ENCODE data around the gene HDDC3.

Gene HDDC3

GRCh38 chr15:90953947-90954711 lies 21.8 kb upstream of the HDDC3 start:
- no peak for DNase-seq (ENCODE audit: low read depth)

GRCh38 chr15:90952901-90953677 lies 20.7 kb upstream of the HDDC3 start:
- no peak for DNase-seq (ENCODE audit: low read depth)

GRCh38 chr15:90950676-90951075 lies 18.3 kb upstream of the HDDC3 start:
- no peak for DNase-seq (ENCODE audit: low read depth)

- DNase-seq (ENCODE audit: low read depth): no peak
These were observed 17.8 kb upstream of the HDDC3 start for GRCh38 chr15:90949979-90950675.

GRCh38 chr15:90948506-90948905 lies 16.2 kb upstream of the HDDC3 start:
- DNase-seq (ENCODE audit: low read depth): no peak

- DNase-seq (ENCODE audit: low read depth): no peak
These were observed 15.4 kb upstream of the HDDC3 start for GRCh38 chr15:90947577-90948357.

GRCh38 chr15:90946941-90947576 lies 14.7 kb upstream of the HDDC3 start:
- DNase-seq (ENCODE audit: low read depth): no peak

- no peak for DNase-seq (ENCODE audit: low read depth)
These were observed 14.2 kb upstream of the HDDC3 start for GRCh38 chr15:90946538-90946937.

- DNase-seq (ENCODE audit: low read depth): no peak
These were observed 12.7 kb upstream of the HDDC3 start for GRCh38 chr15:90945091-90945490.

GRCh38 chr15:90942354-90943120 lies 10.2 kb upstream of the HDDC3 start:
- no peak for DNase-seq (ENCODE audit: low read depth)

GRCh38 chr15:90941038-90941437 lies 8.7 kb upstream of the HDDC3 start:
- DNase-seq (ENCODE audit: low read depth): no peak

GRCh38 chr15:90939756-90940155 lies 7.4 kb upstream of the HDDC3 start:
- no peak for DNase-seq (ENCODE audit: low read depth)

GRCh38 chr15:90938261-90938660 lies 5.9 kb upstream of the HDDC3 start:
- no peak for DNase-seq (ENCODE audit: low read depth)

GRCh38 chr15:90936823-90937222 lies 4.5 kb upstream of the HDDC3 start:
- no peak for DNase-seq (ENCODE audit: low read depth)

GRCh38 chr15:90934949-90935751 lies 2.8 kb upstream of the HDDC3 start, which contains the start of gene UNC45A:
Gene UNC45A, plus strand, starts transcription at chr15:90935285. Its CDS starts 40 bp downstream, at chr15:90935325.
- peak; percentile 55 for DNase-seq (ENCODE audit: low read depth)

- peak; percentile 75 for DNase-seq (ENCODE audit: low read depth)
These were observed 2.1 kb upstream of the HDDC3 start for GRCh38 chr15:90934256-90934948.

- DNase-seq (ENCODE audit: low read depth): no peak
These were observed 952 bp upstream of the HDDC3 start for GRCh38 chr15:90933301-90933700.

- no peak for DNase-seq (ENCODE audit: low read depth)
These were observed 277 bp upstream of the HDDC3 start for GRCh38 chr15:90932660-90932991.

- DNase-seq (ENCODE audit: low read depth): no peak
These were observed 848 bp downstream of the HDDC3 start for GRCh38 chr15:90931575-90931827.
